Choroid plexus epithelial cell (primary cell): ENCODE measurements around the gene ERMN.

Experiments
- DNase-seq: peaks from one replicate; pipeline ENCODE4 v3.0.0-alpha.2; 2010; ENCODE audit warnings: low read depth
- H3K4me3 ChIP-seq: 2 replicates; pipeline ENCODE4 v1.5.1; 2011; ENCODE audit warnings: low read depth, mild to moderate bottlenecking, control low read depth, low read length, moderate library complexity
- TF ChIP-seq, protein P1 (sequence below): conservative IDR thresholded peaks from 2 replicates; pipeline ENCODE4 v1.5.1; 2011; ENCODE audit warnings: low read depth, mild to moderate bottlenecking, control low read depth, inconsistent platforms, low read length, moderate library complexity

The ERMN gene

DNA sequence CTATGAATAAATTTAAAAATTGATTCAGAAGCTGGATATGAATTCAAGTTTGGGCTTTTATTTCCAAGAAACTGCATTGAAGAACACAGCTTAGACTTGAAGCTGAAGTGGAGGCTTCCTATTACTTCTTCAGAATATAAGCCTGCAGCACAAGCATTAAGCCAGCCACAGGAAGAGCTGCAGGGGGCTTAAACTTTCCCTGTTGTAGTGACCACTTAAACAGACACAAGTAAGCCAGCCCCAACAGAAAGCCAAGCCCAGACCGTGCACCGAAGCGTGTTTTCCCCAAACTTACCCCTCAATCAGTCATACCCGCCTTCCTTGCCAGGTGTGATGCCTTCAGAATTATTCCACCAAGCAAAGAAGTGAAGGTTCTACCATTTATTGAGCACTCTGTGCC is 28.7 kb downstream of the ERMN start:
- TF ChIP-seq, protein P1, sequence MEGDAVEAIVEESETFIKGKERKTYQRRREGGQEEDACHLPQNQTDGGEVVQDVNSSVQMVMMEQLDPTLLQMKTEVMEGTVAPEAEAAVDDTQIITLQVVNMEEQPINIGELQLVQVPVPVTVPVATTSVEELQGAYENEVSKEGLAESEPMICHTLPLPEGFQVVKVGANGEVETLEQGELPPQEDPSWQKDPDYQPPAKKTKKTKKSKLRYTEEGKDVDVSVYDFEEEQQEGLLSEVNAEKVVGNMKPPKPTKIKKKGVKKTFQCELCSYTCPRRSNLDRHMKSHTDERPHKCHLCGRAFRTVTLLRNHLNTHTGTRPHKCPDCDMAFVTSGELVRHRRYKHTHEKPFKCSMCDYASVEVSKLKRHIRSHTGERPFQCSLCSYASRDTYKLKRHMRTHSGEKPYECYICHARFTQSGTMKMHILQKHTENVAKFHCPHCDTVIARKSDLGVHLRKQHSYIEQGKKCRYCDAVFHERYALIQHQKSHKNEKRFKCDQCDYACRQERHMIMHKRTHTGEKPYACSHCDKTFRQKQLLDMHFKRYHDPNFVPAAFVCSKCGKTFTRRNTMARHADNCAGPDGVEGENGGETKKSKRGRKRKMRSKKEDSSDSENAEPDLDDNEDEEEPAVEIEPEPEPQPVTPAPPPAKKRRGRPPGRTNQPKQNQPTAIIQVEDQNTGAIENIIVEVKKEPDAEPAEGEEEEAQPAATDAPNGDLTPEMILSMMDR: no peak
- no peak overlapping the region for H3K4me3 ChIP-seq
- no peak for DNase-seq

DNA sequence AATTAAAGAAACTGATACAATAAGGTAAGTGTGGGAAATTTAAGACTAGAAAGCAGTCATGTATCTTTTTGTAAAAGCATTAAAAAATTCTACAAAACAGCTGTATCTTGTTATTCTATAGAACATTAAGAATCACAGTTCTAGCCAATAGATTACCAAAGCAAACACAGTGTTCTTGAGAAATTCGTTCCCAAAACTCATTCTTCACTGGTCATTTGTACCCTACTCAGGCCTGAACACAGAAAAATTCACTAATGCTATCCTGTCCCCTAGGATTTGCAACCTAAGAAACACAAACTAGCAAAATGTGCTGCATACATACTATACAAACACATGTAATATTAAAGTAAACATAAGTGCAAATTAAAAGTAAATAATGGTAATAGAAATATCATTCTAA is 29.1 kb downstream of the ERMN start:
- no peak overlapping the region for H3K4me3 ChIP-seq
- TF ChIP-seq, protein P1: no peak
- no peak for DNase-seq

DNA sequence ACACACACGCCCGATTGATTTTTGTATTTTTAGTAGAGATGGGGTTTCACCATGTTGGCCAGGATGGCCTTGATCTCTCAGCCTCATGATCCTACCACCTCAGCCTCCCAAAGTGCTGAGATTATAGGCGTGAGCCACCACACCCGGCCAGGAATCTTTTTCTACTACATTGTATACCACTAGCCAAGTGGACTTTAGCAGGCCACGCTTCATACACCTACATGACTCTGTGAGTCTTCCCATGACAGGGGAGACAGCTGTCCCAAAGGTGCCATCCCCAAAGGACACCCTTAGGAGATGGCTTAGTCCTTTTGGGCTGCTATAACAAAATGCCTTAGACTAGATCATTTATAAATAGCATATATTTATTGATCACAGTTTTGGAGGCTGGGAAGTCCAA is 32.8 kb downstream of the ERMN start:
- TF ChIP-seq, protein P1: no peak
- H3K4me3 ChIP-seq: no peak overlapping the region
- DNase-seq: no peak

DNA sequence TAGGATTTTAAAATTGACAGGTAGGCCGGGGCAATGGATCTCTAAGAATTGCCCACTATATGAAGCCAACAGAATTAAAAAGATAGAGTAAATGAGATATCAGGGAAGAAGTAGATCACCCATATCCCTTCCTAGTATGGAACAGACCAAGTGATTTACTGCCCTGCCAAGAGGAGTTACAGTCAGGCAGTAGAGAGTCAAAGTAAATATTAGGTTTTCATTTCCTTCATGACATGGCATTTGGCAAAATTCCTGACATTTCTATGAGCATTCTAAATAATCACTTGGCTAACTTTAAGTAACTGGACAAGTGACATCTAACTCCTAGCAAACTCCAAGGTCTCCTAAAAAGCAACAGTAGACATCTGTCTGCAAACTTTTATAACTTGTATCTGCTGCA is 34.6 kb downstream of the ERMN start:
- no peak for DNase-seq
- TF ChIP-seq, protein P1: no peak
- H3K4me3 ChIP-seq: no peak overlapping the region

- no peak for DNase-seq
- TF ChIP-seq, protein P1: no peak
- H3K4me3 ChIP-seq: no peak overlapping the region
Measured at GRCh38 chr2:157290525-157290924, 35.1 kb downstream of the ERMN start.

- H3K4me3 ChIP-seq: no peak overlapping the region
- DNase-seq: no peak
- TF ChIP-seq, protein P1: no peak
Measured at GRCh38 chr2:157287160-157287559, 38.5 kb downstream of the ERMN start.

DNA sequence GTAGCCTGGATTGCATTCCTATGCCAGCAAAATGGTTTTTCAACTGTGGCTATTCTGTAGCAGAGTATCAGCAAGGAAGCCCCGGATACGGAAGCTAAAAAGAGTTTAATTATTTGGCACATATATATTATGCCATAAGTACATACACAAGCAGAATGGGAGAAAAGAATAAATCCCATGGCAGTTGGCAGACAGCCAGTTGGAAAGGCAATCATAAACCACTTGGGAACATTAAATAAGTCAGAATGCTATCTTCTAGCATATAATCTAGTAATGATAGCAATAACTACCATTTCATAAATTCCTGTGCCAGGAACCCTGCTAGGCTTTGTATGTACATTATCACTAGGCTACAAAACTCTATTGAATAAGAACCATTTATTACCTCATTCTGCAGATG is 42.2 kb downstream of the ERMN start:
- no peak for DNase-seq
- H3K4me3 ChIP-seq: no peak overlapping the region
- TF ChIP-seq, protein P1: no peak
